ENCODE results near the gene CCDC146. TPM values are rescaled to one million over a fixed set of nuclear protein-coding genes. Genes with fewer than 3 reads are reported as not detected.

The CCDC146 gene
- total RNA-seq, 2 donors from 2014 or later = 3.6 to 12.7 TPM

DNA sequence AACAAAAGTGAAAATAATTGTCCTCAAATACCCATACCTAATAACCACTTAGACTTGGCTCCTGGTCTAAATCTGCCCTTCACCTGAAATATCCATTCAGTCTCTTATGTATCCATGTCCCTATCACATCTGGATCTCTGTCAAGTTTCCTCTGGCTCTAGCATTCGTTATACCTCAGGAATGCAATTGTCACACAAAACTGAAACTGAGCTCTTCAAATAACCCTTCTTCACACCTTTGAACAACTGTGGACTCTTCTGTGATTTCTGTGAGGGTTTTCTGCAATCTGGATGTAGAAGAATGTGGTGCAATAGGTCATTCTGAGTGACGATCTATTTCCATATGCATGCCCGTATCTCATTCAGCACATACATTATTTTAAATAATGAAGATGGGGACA is 130.7 kb downstream of the CCDC146 start:
- no peaks in the 10 kb centered on the region for H3K9me3 ChIP-seq
- peaks cover 0 to 16% of the 10 kb centered on the region in 2 donors for H3K4me1 ChIP-seq
- H3K27ac ChIP-seq = peak overlapping the region in 1 of 2 donors; percentile 2
- DNase-seq (ENCODE audit: low spot score) = no peak
- no peaks in the 10 kb centered on the region for H3K36me3 ChIP-seq
- TF ChIP-seq CTCF (IDR thresholded peaks at IDR 0.05) = no peak
- H3K27me3 ChIP-seq = no peaks in the 10 kb centered on the region
- no peak overlapping the region for H3K4me3 ChIP-seq

- Histone ChIP-seq H3K9me3 (no peaks in the 10 kb centered on the region), H3K4me3 (no peak overlapping the region), H3K4me1 (peaks cover 0 to 16% of the 10 kb centered on the region in 2 donors), H3K27me3 (no peaks in the 10 kb centered on the region), H3K27ac (no peak overlapping the region), H3K36me3 (no peaks in the 10 kb centered on the region)
- no peak for DNase-seq (ENCODE audit: low spot score)
- no peak for TF ChIP-seq CTCF (IDR thresholded peaks at IDR 0.05)
These were observed 132.0 kb downstream of the CCDC146 start for GRCh38 chr7:77254429-77254828.

- Histone ChIP-seq H3K4me3 (no peak overlapping the region), H3K27ac (no peak overlapping the region), H3K27me3 (no peaks in the 10 kb centered on the region), H3K36me3 (no peaks in the 10 kb centered on the region), H3K9me3 (no peaks in the 10 kb centered on the region), H3K4me1 (peaks cover 0 to 16% of the 10 kb centered on the region in 2 donors)
- TF ChIP-seq CTCF (IDR thresholded peaks at IDR 0.05) = no peak
- no peak for DNase-seq (ENCODE audit: low spot score)
These were observed 132.5 kb downstream of the CCDC146 start for GRCh38 chr7:77254915-77255314.

DNA sequence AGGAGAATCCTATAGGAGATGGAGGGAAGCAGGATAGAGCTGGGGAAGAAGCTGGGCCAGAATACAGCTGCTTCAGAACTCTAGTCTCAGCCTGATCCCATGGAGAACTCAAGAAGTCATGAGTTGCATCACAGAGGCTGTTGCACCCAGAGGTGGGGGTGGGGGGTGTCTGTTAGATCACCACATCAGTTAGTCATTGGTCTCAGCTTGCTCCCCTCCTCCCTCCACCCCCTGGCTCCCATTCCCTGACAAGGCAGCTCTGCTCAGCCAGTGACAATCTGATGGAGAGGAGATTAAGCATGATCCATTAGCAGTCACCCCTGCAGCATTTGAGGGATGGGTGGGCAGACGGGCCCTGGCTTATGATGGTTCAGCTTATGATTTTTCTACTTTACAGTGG is 135.6 kb downstream of the CCDC146 start:
- Histone ChIP-seq H3K4me3 (no peak overlapping the region), H3K27ac (peak overlapping the region in 1 of 2 donors; percentile 43), H3K9me3 (no peaks in the 10 kb centered on the region), H3K4me1 (peaks cover 0 to 2% of the 10 kb centered on the region in 2 donors), H3K27me3 (no peaks in the 10 kb centered on the region), H3K36me3 (no peaks in the 10 kb centered on the region)
- no peak for DNase-seq (ENCODE audit: low spot score)
- no peak for TF ChIP-seq CTCF (IDR thresholded peaks at IDR 0.05)

- DNase-seq (ENCODE audit: low spot score) = no peak
- no peak overlapping the region for H3K4me3 ChIP-seq
- H3K4me1 ChIP-seq = no peaks in the 10 kb centered on the region
- H3K9me3 ChIP-seq = no peaks in the 10 kb centered on the region
- no peaks in the 10 kb centered on the region for H3K27me3 ChIP-seq
- peak overlapping the region; percentile 18 to 43 for H3K27ac ChIP-seq
- H3K36me3 ChIP-seq = no peaks in the 10 kb centered on the region
- no peak for TF ChIP-seq CTCF (IDR thresholded peaks at IDR 0.05)
These were observed 136.2 kb downstream of the CCDC146 start for GRCh38 chr7:77258593-77258992.

- H3K4me1 ChIP-seq = no peaks in the 10 kb centered on the region
- no peak for TF ChIP-seq CTCF (IDR thresholded peaks at IDR 0.05)
- no peak for DNase-seq (ENCODE audit: low spot score)
- no peaks in the 10 kb centered on the region for H3K36me3 ChIP-seq
- no peaks in the 10 kb centered on the region for H3K9me3 ChIP-seq
- no peak overlapping the region for H3K4me3 ChIP-seq
- no peak overlapping the region for H3K27ac ChIP-seq
- no peaks in the 10 kb centered on the region for H3K27me3 ChIP-seq
These were observed 139.9 kb downstream of the CCDC146 start for GRCh38 chr7:77262316-77262715.

Measured in right atrium auricular region (tissue), 2 donors.